GM18951 (cell line): ENCODE data around the gene TMEM18.

Source experiments
- POLR2A ChIP-seq: IDR thresholded peaks from 4 replicates; pipeline ENCODE4 v1.6.1; 2011; ENCODE audit warnings: mild to moderate bottlenecking; ENCODE audit not compliant: insufficient read length, insufficient read depth; ENCODE audit errors: extremely low read depth
- in situ Hi-C: fragments of 300-500 bp; cut with MboI; formaldehyde crosslinking; loops from one replicate; pipeline ENCODE4 v1.12.0; 2022; ENCODE audit warnings: low sequenced_read_pairs, mixed read lengths, inconsistent platforms; ENCODE audit not compliant: unreplicated experiment

Gene TMEM18

GRCh38 chr2:650343-651310, 26.6 kb downstream of the TMEM18 start:
- in situ Hi-C loops: no loop called here

DNA sequence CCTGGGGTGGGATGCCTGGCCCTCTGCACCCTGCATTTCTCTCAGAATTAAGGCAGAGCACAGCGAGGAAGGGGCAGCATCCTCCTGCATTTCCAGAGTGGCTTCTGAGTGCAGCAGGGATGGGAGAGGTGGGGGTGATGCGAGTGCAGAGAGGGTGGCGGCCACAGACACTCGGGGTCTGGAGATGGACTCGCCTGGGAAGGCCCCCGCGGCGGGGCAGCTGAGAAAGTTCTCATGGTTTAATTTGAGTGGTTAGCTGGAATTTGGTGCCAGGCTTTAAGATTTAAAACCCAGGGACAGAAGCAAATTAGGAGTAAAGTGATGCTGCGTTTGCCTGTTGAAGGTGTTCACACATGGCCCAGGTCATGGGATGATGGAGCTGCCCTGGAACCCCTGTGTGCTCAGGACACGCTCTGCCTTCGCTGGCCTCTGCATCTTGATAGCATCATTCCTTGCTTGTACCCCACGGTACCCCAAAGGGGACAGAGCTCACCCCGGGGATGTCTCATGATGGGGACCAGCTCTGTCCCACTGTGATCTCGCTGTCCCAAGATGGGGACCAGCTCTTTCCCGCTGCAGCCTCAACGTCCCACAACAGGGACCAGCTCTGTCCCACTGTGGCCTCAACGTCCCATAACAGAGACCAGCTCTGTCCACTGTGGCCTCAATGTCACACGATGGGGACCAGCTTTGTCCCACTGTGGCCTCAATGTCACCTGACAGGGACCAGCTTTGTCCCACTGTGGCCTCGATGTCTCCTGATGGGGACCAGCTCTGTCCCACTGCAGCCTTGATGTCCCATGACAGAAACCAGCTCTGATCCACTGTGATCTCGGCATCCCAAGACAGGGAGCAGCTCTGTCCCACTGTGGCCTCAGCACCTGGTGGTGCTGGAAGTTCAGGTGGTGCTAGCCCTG, 27.5 kb downstream of the TMEM18 start:
- TF ChIP-seq POLR2A: no peak
- in situ Hi-C loops: no loop called here

More at GRCh38 chr2:650343-651310, 26.6 kb downstream of the TMEM18 start:
- no peak for TF ChIP-seq POLR2A

- in situ Hi-C loops: no loop called here
- no peak for TF ChIP-seq POLR2A
Observed at GRCh38 chr2:648476-649424, 28.5 kb downstream of the TMEM18 start.

GRCh38 chr2:647691-648231, 29.4 kb downstream of the TMEM18 start:
- in situ Hi-C loops: no loop called here
- no peak for TF ChIP-seq POLR2A

- TF ChIP-seq POLR2A: no peak
- in situ Hi-C loops: no loop called here
Observed at GRCh38 chr2:647003-647560, 30.1 kb downstream of the TMEM18 start.

GRCh38 chr2:644871-645270, 32.3 kb downstream of the TMEM18 start:
- no peak for TF ChIP-seq POLR2A
- in situ Hi-C loops: no loop called here

GRCh38 chr2:643761-644160, 33.4 kb downstream of the TMEM18 start:
- TF ChIP-seq POLR2A: no peak
- in situ Hi-C loops: no loop called here

DNA sequence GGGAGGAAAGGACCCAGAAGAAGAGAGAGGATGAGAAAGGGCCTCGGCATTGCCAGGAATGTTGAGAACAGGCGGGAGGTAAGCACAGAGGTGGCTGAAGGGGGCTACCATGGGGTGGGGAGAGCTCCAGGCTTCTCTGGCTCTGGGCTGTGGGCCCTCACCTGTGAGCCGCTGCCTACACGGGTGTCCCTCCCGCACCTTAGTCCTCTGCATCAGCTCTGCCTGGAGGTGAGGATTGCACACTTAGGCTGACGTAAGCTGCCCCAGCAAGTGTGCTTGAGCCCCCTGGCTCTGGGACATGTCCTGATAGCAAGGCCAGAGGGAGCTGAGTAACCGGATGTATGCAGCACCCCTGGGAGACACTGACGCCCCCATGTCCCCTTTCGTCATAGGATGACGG, 33.9 kb downstream of the TMEM18 start:
- no peak for TF ChIP-seq POLR2A
- in situ Hi-C loops: no loop called here

GRCh38 chr2:641872-642815, 35.1 kb downstream of the TMEM18 start:
- no peak for TF ChIP-seq POLR2A
- in situ Hi-C loops: no loop called here

- no peak for TF ChIP-seq POLR2A
- in situ Hi-C loops: no loop called here
Observed at GRCh38 chr2:641164-641871, 35.9 kb downstream of the TMEM18 start.
